Stimulated activated CD4-positive, alpha-beta T cell treated with anti-CD3 and anti-CD28 coated beads, Interleukin-2, amount 100 ng/mL, for 48 hours (primary cell): Measurements from ENCODE around the gene SLC38A3.
A peak's percentile ranks its signal among the peaks of the same experiment; 100 is the strongest.
"Not testable (repeated sequence)": the region's sequence is repeated elsewhere in the genome, so short reads cannot be mapped to it uniquely, and the experiment has no call there.

Source experiments
- DNase-seq, 2 donors: peaks; one replicate each; pipeline ENCODE4 v3.0.0-alpha.2; 2020

Gene SLC38A3

GRCh38 chr3:50256978-50257890 lies 52.2 kb downstream of the SLC38A3 start:
- no peak for DNase-seq

- no peak for DNase-seq
Observed at GRCh38 chr3:50258029-50258680, 53.1 kb downstream of the SLC38A3 start.

- no peak for DNase-seq
Observed at GRCh38 chr3:50258979-50259378, 53.9 kb downstream of the SLC38A3 start.

GRCh38 chr3:50259432-50260026 lies 54.5 kb downstream of the SLC38A3 start:
- no peak for DNase-seq

- peak; percentile 78 to 91 for DNase-seq
Observed at GRCh38 chr3:50260027-50260941, 55.2 kb downstream of the SLC38A3 start.

GRCh38 chr3:50260942-50261441 lies 55.9 kb downstream of the SLC38A3 start:
- no peak for DNase-seq

GRCh38 chr3:50261505-50261904 lies 56.4 kb downstream of the SLC38A3 start:
- DNase-seq, result no peak

- DNase-seq, result not testable (repeated sequence)
Observed at GRCh38 chr3:50262200-50262599, 57.1 kb downstream of the SLC38A3 start.

- no peak for DNase-seq
Observed at GRCh38 chr3:50262778-50263177, 57.7 kb downstream of the SLC38A3 start.

GRCh38 chr3:50263478-50264382 lies 58.7 kb downstream of the SLC38A3 start:
- DNase-seq, result no peak

GRCh38 chr3:50264383-50264963 lies 59.4 kb downstream of the SLC38A3 start:
- DNase-seq, result no peak

- DNase-seq, result no peak
Observed at GRCh38 chr3:50264964-50265485, 60.0 kb downstream of the SLC38A3 start.

GRCh38 chr3:50265571-50265970 lies 60.5 kb downstream of the SLC38A3 start:
- DNase-seq, result no peak

GRCh38 chr3:50266017-50266416 lies 60.9 kb downstream of the SLC38A3 start:
- DNase-seq, result no peak

- DNase-seq, result no peak
Observed at GRCh38 chr3:50266836-50267235, 61.8 kb downstream of the SLC38A3 start.

- DNase-seq, result no peak
Observed at GRCh38 chr3:50267280-50267913, 62.3 kb downstream of the SLC38A3 start.

GRCh38 chr3:50268276-50268675 lies 63.2 kb downstream of the SLC38A3 start:
- no peak for DNase-seq

- DNase-seq, result no peak
Observed at GRCh38 chr3:50268703-50269451, 63.8 kb downstream of the SLC38A3 start, which contains the start of gene SEMA3B. SEMA3B (plus strand) TSS chr3:50269147; CDS start chr3:50269241, 94 bp downstream.

- DNase-seq, result no peak
Observed at GRCh38 chr3:50269460-50269859, 64.4 kb downstream of the SLC38A3 start.
